Hematopoietic multipotent progenitor cell treated with erythropoietin and hydrocortisone succinate and interleukin-3 and kit ligand, for 17 days (in vitro differentiated cells): ENCODE measurements around the gene CXCR5.
"Not testable (repeated sequence)": the region's sequence is repeated elsewhere in the genome, so short reads cannot be mapped to it uniquely, and the experiment has no call there.

Experiments used
- DNase-seq: peaks from one replicate; pipeline ENCODE4 v3.0.0-alpha.2; 2015; ENCODE audit warnings: low spot score

CXCR5 gene

GRCh38 chr11:118883368-118884071 lies at the start of gene CXCR5:
Gene CXCR5 (plus strand): TSS chr11:118883892. CDS start chr11:118883942, 50 bp downstream.
- no peak for DNase-seq

GRCh38 chr11:118834427-118835028 lies 49.2 kb upstream of the CXCR5 start:
- no peak for DNase-seq

- no peak for DNase-seq
Measured at GRCh38 chr11:118837868-118838267, 45.8 kb upstream of the CXCR5 start.

- DNase-seq: no peak
Measured at GRCh38 chr11:118838905-118839553, 44.7 kb upstream of the CXCR5 start.

- DNase-seq: no peak
Measured at GRCh38 chr11:118841469-118842242, 42.0 kb upstream of the CXCR5 start.

- no peak for DNase-seq
Measured at GRCh38 chr11:118842369-118842768, 41.3 kb upstream of the CXCR5 start.

GRCh38 chr11:118842843-118843242 lies 40.8 kb upstream of the CXCR5 start:
- DNase-seq: not testable (repeated sequence)

- no peak for DNase-seq
Measured at GRCh38 chr11:118843565-118843964, 40.1 kb upstream of the CXCR5 start.

GRCh38 chr11:118845369-118845768 lies 38.3 kb upstream of the CXCR5 start:
- peak; percentile 30 for DNase-seq

GRCh38 chr11:118846181-118846935 lies 37.3 kb upstream of the CXCR5 start:
- peak; percentile 81 for DNase-seq

GRCh38 chr11:118849825-118850224 lies 33.9 kb upstream of the CXCR5 start:
- DNase-seq: no peak

- DNase-seq: no peak
Measured at GRCh38 chr11:118851970-118852369, 31.7 kb upstream of the CXCR5 start.

GRCh38 chr11:118853678-118854077 lies 30.0 kb upstream of the CXCR5 start:
- no peak for DNase-seq

GRCh38 chr11:118856314-118856713 lies 27.4 kb upstream of the CXCR5 start:
- DNase-seq: no peak

GRCh38 chr11:118857385-118857784 lies 26.3 kb upstream of the CXCR5 start:
- no peak for DNase-seq

- no peak for DNase-seq
Measured at GRCh38 chr11:118859973-118860372, 23.7 kb upstream of the CXCR5 start.

GRCh38 chr11:118868659-118869058 lies 15.0 kb upstream of the CXCR5 start:
- no peak for DNase-seq

GRCh38 chr11:118870396-118871343 lies 13.0 kb upstream of the CXCR5 start:
- no peak for DNase-seq

- DNase-seq: no peak
Measured at GRCh38 chr11:118872403-118872821, 11.3 kb upstream of the CXCR5 start.

- DNase-seq: no peak
Measured at GRCh38 chr11:118873804-118874203, 9.9 kb upstream of the CXCR5 start.

- DNase-seq: no peak
Measured at GRCh38 chr11:118876286-118876685, 7.4 kb upstream of the CXCR5 start.
